ENCODE measurements around the gene ZNF688. TPM values are rescaled to one million over a fixed set of nuclear protein-coding genes. Genes with fewer than 3 reads are reported as not detected.
"Not testable (repeated sequence)": the region's sequence is repeated elsewhere in the genome, so short reads cannot be mapped to it uniquely, and the experiment has no call there.

ZNF688 gene
- total RNA-seq, 1 donor from 2014 or later, result 9.2 TPM

- no peak for DNase-seq (ENCODE audit: low read depth)
- no peaks in the 10 kb centered on the region for H3K27me3 ChIP-seq (ENCODE audit: control insufficient read depth, insufficient read depth, low read length)
- no peak overlapping the region for H3K4me3 ChIP-seq (ENCODE audit: low read depth, low read length)
- no peak for TF ChIP-seq CTCF (IDR thresholded peaks at IDR 0.05; ENCODE audit: insufficient read depth, low read length, poor library complexity, severe bottlenecking)
- peaks cover 1% of the 10 kb centered on the region for H3K36me3 ChIP-seq (ENCODE audit: control insufficient read depth, insufficient read depth, low read length)
Measured at GRCh38 chr16:30551781-30552180, 19.7 kb downstream of the ZNF688 start.

GRCh38 chr16:30548416-30549253 is 22.9 kb downstream of the ZNF688 start:
- H3K27me3 ChIP-seq (ENCODE audit: control insufficient read depth, insufficient read depth, low read length), result no peaks in the 10 kb centered on the region
- no peak overlapping the region for H3K4me3 ChIP-seq (ENCODE audit: low read depth, low read length)
- no peaks in the 10 kb centered on the region for H3K36me3 ChIP-seq (ENCODE audit: control insufficient read depth, insufficient read depth, low read length)
- TF ChIP-seq CTCF (IDR thresholded peaks at IDR 0.05; ENCODE audit: insufficient read depth, low read length, poor library complexity, severe bottlenecking), result no peak
- no peak for DNase-seq (ENCODE audit: low read depth)

- Histone ChIP-seq H3K4me3 (ENCODE audit: low read depth, low read length) (no peak overlapping the region), H3K27me3 (ENCODE audit: control insufficient read depth, insufficient read depth, low read length) (no peaks in the 10 kb centered on the region), H3K36me3 (ENCODE audit: control insufficient read depth, insufficient read depth, low read length) (no peaks in the 10 kb centered on the region)
- DNase-seq (ENCODE audit: low read depth), result no peak
- no peak for TF ChIP-seq CTCF (IDR thresholded peaks at IDR 0.05; ENCODE audit: insufficient read depth, low read length, poor library complexity, severe bottlenecking)
Measured at GRCh38 chr16:30546115-30546514, 25.4 kb downstream of the ZNF688 start.

GRCh38 chr16:30543067-30543466 is 28.4 kb downstream of the ZNF688 start:
- Histone ChIP-seq H3K4me3 (ENCODE audit: low read depth, low read length) (no peak overlapping the region), H3K27me3 (ENCODE audit: control insufficient read depth, insufficient read depth, low read length) (no peaks in the 10 kb centered on the region), H3K36me3 (ENCODE audit: control insufficient read depth, insufficient read depth, low read length) (no peaks in the 10 kb centered on the region)
- no peak for DNase-seq (ENCODE audit: low read depth)
- TF ChIP-seq CTCF (IDR thresholded peaks at IDR 0.05; ENCODE audit: insufficient read depth, low read length, poor library complexity, severe bottlenecking), result no peak

- DNase-seq (ENCODE audit: low read depth), result no peak
- no peak overlapping the region for H3K4me3 ChIP-seq (ENCODE audit: low read depth, low read length)
- no peak for TF ChIP-seq CTCF (IDR thresholded peaks at IDR 0.05; ENCODE audit: insufficient read depth, low read length, poor library complexity, severe bottlenecking)
- H3K27me3 ChIP-seq (ENCODE audit: control insufficient read depth, insufficient read depth, low read length), result no peaks in the 10 kb centered on the region
- H3K36me3 ChIP-seq (ENCODE audit: control insufficient read depth, insufficient read depth, low read length), result no peaks in the 10 kb centered on the region
Measured at GRCh38 chr16:30541502-30542329, 29.8 kb downstream of the ZNF688 start.

- H3K27me3 ChIP-seq (ENCODE audit: control insufficient read depth, insufficient read depth, low read length); DNase-seq (ENCODE audit: low read depth); H3K4me3 ChIP-seq (ENCODE audit: low read depth, low read length); H3K36me3 ChIP-seq (ENCODE audit: control insufficient read depth, insufficient read depth, low read length): not testable (repeated sequence)
Measured at GRCh38 chr16:30540916-30541464, 30.5 kb downstream of the ZNF688 start.

- DNase-seq (ENCODE audit: low read depth); H3K36me3 ChIP-seq (ENCODE audit: control insufficient read depth, insufficient read depth, low read length); H3K27me3 ChIP-seq (ENCODE audit: control insufficient read depth, insufficient read depth, low read length); H3K4me3 ChIP-seq (ENCODE audit: low read depth, low read length): not testable (repeated sequence)
Measured at GRCh38 chr16:30539986-30540526, 31.5 kb downstream of the ZNF688 start.
